IMR-90 (cell line): ENCODE measurements around the gene TENM4. TPM values are rescaled to one million over a fixed set of nuclear protein-coding genes. Genes with fewer than 3 reads are reported as not detected.

Source experiments
- ATAC-seq: fragments of 200-7000 bp; cut with Tn5 transposase; 2 replicates; pipeline ENCODE4 v1.9.1; 2020; ENCODE audit warnings: low read depth, mild to moderate bottlenecking, moderate library complexity
- BruUV-seq: library from RNA; stranded (reverse); fragments of 400-500 nt; replicated peaks from 2 replicates; lab custom pipeline; 2021; lab: Mats Ljungman, UMichigan
- CTCF ChIA-PET: fragments of 300-600 bp; formaldehyde crosslinking; extraction: SDS; loops from one replicate; lab custom pipeline; 2021; ENCODE audit warnings: antibody characterized with exemption; lab: Yijun Ruan, JAX
- POLR2A ChIA-PET: fragments of 300-600 bp; sonication (Branson Sonifier 250); formaldehyde crosslinking; loops from one replicate; lab custom pipeline; 2022; ENCODE audit warnings: antibody characterized with exemption; ENCODE audit not compliant: unreplicated experiment; lab: Charles Lee
- DNase-seq: peaks from one replicate; pipeline ENCODE4 v3.0.0; 2013
- H2AFZ ChIP-seq: replicated peaks from 2 replicates; pipeline ENCODE3; 2013; ENCODE audit warnings: low read length, mild to moderate bottlenecking; ENCODE audit not compliant: poor library complexity
- H2AK5ac ChIP-seq: 2 replicates; pipeline ENCODE4 v1.6.1; 2013; ENCODE audit warnings: low read depth, low read length, inconsistent platforms
- H2AK9ac ChIP-seq: replicated peaks from 2 replicates; pipeline ENCODE3; 2013; ENCODE audit warnings: mild to moderate bottlenecking, low read depth, low read length, moderate library complexity; ENCODE audit not compliant: poor library complexity
- H2BK120ac ChIP-seq: 2 replicates; pipeline ENCODE4 v1.6.1; 2013; ENCODE audit warnings: low read depth, low read length, inconsistent platforms
- H2BK15ac ChIP-seq: 3 replicates; pipeline ENCODE4 v1.6.1; 2013; ENCODE audit warnings: low read depth, low read length, inconsistent platforms
- H2BK20ac ChIP-seq: 2 replicates; pipeline ENCODE4 v1.6.1; 2013; ENCODE audit warnings: low read depth, mild to moderate bottlenecking, inconsistent platforms, low read length, moderate library complexity
- H2BK5ac ChIP-seq: 2 replicates; pipeline ENCODE4 v1.6.1; 2013; ENCODE audit warnings: mild to moderate bottlenecking, low read depth, low read length, inconsistent platforms; ENCODE audit not compliant: poor library complexity, severe bottlenecking
- H3K14ac ChIP-seq: replicated peaks from 2 replicates; pipeline ENCODE4 v1.6.1; 2013; ENCODE audit warnings: low read depth, low read length, inconsistent platforms
- H3K18ac ChIP-seq: 2 replicates; pipeline ENCODE4 v1.6.1; 2013; ENCODE audit warnings: low read depth, low read length, control low read depth
- H3K23ac ChIP-seq: 2 replicates; pipeline ENCODE4 v1.6.1; 2013; ENCODE audit warnings: low read depth, low read length, inconsistent platforms
- H3K27ac ChIP-seq: 2 replicates; pipeline ENCODE4 v1.5.1; 2013; ENCODE audit warnings: mild to moderate bottlenecking, control low read depth, low read length; ENCODE audit not compliant: insufficient read depth
- H3K27me3 ChIP-seq: 2 replicates; pipeline ENCODE4 v1.6.1; 2013; ENCODE audit warnings: low read length; ENCODE audit not compliant: control insufficient read depth, insufficient read depth
- H3K36me3 ChIP-seq: 2 replicates; pipeline ENCODE4 v1.6.1; 2013; ENCODE audit warnings: low read length, mixed read lengths; ENCODE audit not compliant: control insufficient read depth, insufficient read depth
- H3K4ac ChIP-seq: 2 replicates; pipeline ENCODE4 v1.6.1; 2013; ENCODE audit warnings: low read depth, low read length, inconsistent platforms
- H3K4me1 ChIP-seq: 2 replicates; pipeline ENCODE4 v1.6.1; 2013; ENCODE audit warnings: low read length, mixed read lengths; ENCODE audit not compliant: control insufficient read depth, insufficient read depth
- H3K4me2 ChIP-seq: 2 replicates; pipeline ENCODE4 v1.6.1; 2013; ENCODE audit warnings: low read depth, mild to moderate bottlenecking, control low read depth, low read length, moderate library complexity
- H3K4me3 ChIP-seq: 2 replicates; pipeline ENCODE4 v1.5.1; 2013; ENCODE audit warnings: low read depth, mild to moderate bottlenecking, control low read depth, low read length, moderate library complexity; ENCODE audit not compliant: insufficient read depth
- H3K56ac ChIP-seq: 2 replicates; pipeline ENCODE4 v1.6.1; 2013; ENCODE audit warnings: low read length, inconsistent platforms; ENCODE audit not compliant: insufficient read depth; ENCODE audit errors: extremely low read depth
- H3K79me1 ChIP-seq, 2 experiments: 2 replicates each; pipeline ENCODE4 v1.6.1; 2013; ENCODE audit warnings: low read length in 2 of 2, inconsistent platforms in 1 of 2, low read depth in 1 of 2
- H3K9ac ChIP-seq: 2 replicates; pipeline ENCODE4 v1.6.1; 2013; ENCODE audit warnings: low read depth, low read length, control low read depth
- H3K9me1 ChIP-seq: 2 replicates; pipeline ENCODE4 v1.6.1; 2013; ENCODE audit warnings: low read length, inconsistent platforms; ENCODE audit not compliant: insufficient read depth
- H3K9me3 ChIP-seq: 2 replicates; pipeline ENCODE4 v1.6.1; 2013; ENCODE audit warnings: low read length; ENCODE audit not compliant: control insufficient read depth, insufficient read depth
- H4K20me1 ChIP-seq: 2 replicates; pipeline ENCODE4 v1.6.1; 2013; ENCODE audit warnings: low read length, inconsistent platforms; ENCODE audit not compliant: insufficient read depth
- H4K5ac ChIP-seq: 2 replicates; pipeline ENCODE4 v1.6.1; 2013; ENCODE audit warnings: mild to moderate bottlenecking, low read depth, low read length, control low read depth
- H4K8ac ChIP-seq, 2 experiments: 2 replicates each; pipeline ENCODE4 v1.6.1; 2013; ENCODE audit warnings: low read depth in 2 of 2, low read length in 2 of 2, control low read depth in 1 of 2, inconsistent platforms in 1 of 2
- H4K91ac ChIP-seq: 2 replicates; pipeline ENCODE4 v1.6.1; 2013; ENCODE audit warnings: low read depth, low read length, inconsistent platforms; ENCODE audit not compliant: insufficient read depth
- BHLHE40 ChIP-seq: fragments of 150-350 bp; IDR thresholded peaks from 2 replicates; pipeline ENCODE4 v1.6.1; 2016; ENCODE audit warnings: mild to moderate bottlenecking, low read depth, low read length
- CEBPB ChIP-seq: IDR thresholded peaks from 2 replicates; pipeline ENCODE4 v1.6.1; 2012; ENCODE audit warnings: low read depth, low read length, improper control_type of control experiment
- CHD1 ChIP-seq: IDR thresholded peaks from 2 replicates; pipeline ENCODE4 v1.6.1; 2012; ENCODE audit warnings: low read depth, low read length, improper control_type of control experiment
- FOS ChIP-seq: fragments of 150-350 bp; IDR thresholded peaks from 2 replicates; pipeline ENCODE4 v1.6.1; 2016; ENCODE audit warnings: low read depth, low read length
- MAFK ChIP-seq: IDR thresholded peaks from 2 replicates; pipeline ENCODE4 v1.6.1; 2012; ENCODE audit warnings: low read depth, low read length, improper control_type of control experiment
- MAZ ChIP-seq: IDR thresholded peaks from 2 replicates; pipeline ENCODE4 v1.6.1; 2012; ENCODE audit warnings: low read depth, mild to moderate bottlenecking, low read length, improper control_type of control experiment, moderate library complexity, borderline replicate concordance
- MXI1 ChIP-seq: IDR thresholded peaks from 2 replicates; pipeline ENCODE4 v1.6.1; 2012; ENCODE audit warnings: low read depth, mild to moderate bottlenecking, low read length, moderate library complexity, borderline replicate concordance
- NFE2L2 ChIP-seq: fragments of 150-350 bp; IDR thresholded peaks from 2 replicates; pipeline ENCODE4 v1.6.1; 2016; ENCODE audit warnings: low read depth, mild to moderate bottlenecking, low read length
- POLR2A ChIP-seq: IDR thresholded peaks from 2 replicates; pipeline ENCODE4 v1.6.1; 2012; ENCODE audit warnings: mild to moderate bottlenecking, low read depth, low read length
- RAD21 ChIP-seq: IDR thresholded peaks from 2 replicates; pipeline ENCODE4 v1.6.1; 2012; ENCODE audit warnings: low read length, improper control_type of control experiment
- RCOR1 ChIP-seq: IDR thresholded peaks from 2 replicates; pipeline ENCODE4 v1.6.1; 2012; ENCODE audit warnings: mild to moderate bottlenecking, low read length, improper control_type of control experiment; ENCODE audit not compliant: insufficient replicate concordance
- RFX5 ChIP-seq: IDR thresholded peaks from 2 replicates; pipeline ENCODE4 v1.8.0; 2012; ENCODE audit warnings: low read depth, mild to moderate bottlenecking, low read length, moderate library complexity
- SMC3 ChIP-seq: fragments of 150-350 bp; IDR thresholded peaks from 2 replicates; pipeline ENCODE4 v1.6.1; 2016; ENCODE audit warnings: low read depth, mild to moderate bottlenecking, antibody characterized with exemption, low read length, moderate library complexity
- whole genome bisulfite sequencing, 2 experiments: methylation state at CpG; one replicate each; pipeline versions ENCODE4 v1.1.5 to v1.1.7; 2013; ENCODE audit warnings: missing lambda C conversion rate in 2 of 2; ENCODE audit not compliant: insufficient read length in 1 of 2; ENCODE audit errors: extremely low coverage in 2 of 2; 5-methylcytosine and 5-hydroxymethylcytosine counted together
- dilution Hi-C: fragments of 300-500 bp; cut with HindIII; formaldehyde crosslinking; loops from one replicate; pipeline ENCODE4 v1.14.3; 2018; ENCODE audit warnings: low sequenced_read_pairs; ENCODE audit not compliant: unreplicated experiment
- in situ Hi-C: fragments of 300-500 bp; cut with MboI; formaldehyde crosslinking; loops from 3 replicates; pipeline ENCODE4 v1.14.3; 2019; ENCODE audit warnings: low sequenced_read_pairs, inconsistent platforms, mixed read lengths
- intact Hi-C: fragments of 100-400 bp; cut with micrococcal nuclease; formaldehyde crosslinking; loops from 2 replicates; pipeline ENCODE4 v1.10.0; 2022
- polyA plus RNA-seq, 3 experiments: library from polyadenylated mRNA; depleted of rRNA; stranded (reverse); fragments of >200 nt; gene quantifications; 2 replicates each; pipeline ENCODE4 v1.2.3, GENCODE V29; 2012; ENCODE audit warnings: low replicate concordance in 1 of 3
- total RNA-seq: library from RNA; depleted of rRNA; stranded (reverse); fragments of >200 nt; gene quantifications from 2 replicates; pipeline ENCODE4 v1.2.3, GENCODE V29; 2012
- TF ChIP-seq, protein P1 (sequence below): conservative IDR thresholded peaks from 2 replicates; pipeline ENCODE4 v1.5.1; 2012; ENCODE audit warnings: mild to moderate bottlenecking, low read depth, low read length, improper control_type of control experiment
- TF ChIP-seq, protein P2 (sequence below): fragments of 150-350 bp; IDR thresholded peaks from 2 replicates; pipeline ENCODE4 v1.6.1; 2016; ENCODE audit warnings: low read depth, mild to moderate bottlenecking, low read length, moderate library complexity, borderline replicate concordance
- TF ChIP-seq, protein P3 (sequence below): fragments of 150-350 bp; IDR thresholded peaks from 2 replicates; pipeline ENCODE4 v1.6.1; 2017; ENCODE audit warnings: mild to moderate bottlenecking, antibody characterized with exemption, low read length, low read depth

TENM4 gene
- total and polyA plus RNA-seq, 2 of the 4 experiments (the other 2 are of a cell fraction), result 7.4 to 9.0 TPM

DNA sequence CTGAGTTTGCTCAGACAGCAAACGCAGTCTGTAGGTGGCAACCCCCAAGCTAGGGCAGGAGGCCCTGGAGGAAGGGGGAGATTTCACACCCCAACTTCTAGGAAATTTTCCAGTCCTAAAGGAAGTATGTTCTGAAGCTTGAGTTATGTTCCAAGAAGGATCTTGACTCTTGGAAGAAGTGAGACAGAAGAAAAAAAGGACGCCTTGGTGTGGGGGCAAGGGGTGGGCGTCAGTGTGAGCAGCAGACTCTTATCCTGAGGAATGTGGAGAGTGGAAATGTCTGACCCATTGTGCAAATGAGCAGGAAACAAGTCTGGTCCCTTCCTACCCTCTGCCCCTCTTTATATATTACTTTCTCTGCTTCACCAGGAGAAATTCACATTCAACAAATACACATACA lies 497.7 kb downstream of the TENM4 start:
- BruUV-seq, result no TSS peak
- Histone ChIP-seq H3K79me1 (no peaks in the 10 kb centered on the region), H3K4me1 (no peaks in the 10 kb centered on the region), H3K4me2 (no peak overlapping the region), H3K27me3 (no peaks in the 10 kb centered on the region), H2BK20ac (no peak overlapping the region), H3K27ac (no peak overlapping the region), H3K4me3 (no peak overlapping the region), H2AFZ (no peak overlapping the region), H3K23ac (no peak overlapping the region), H4K8ac (no peak overlapping the region), H3K9me3 (no peaks in the 10 kb centered on the region; the same call in 1 of the 2 replicates), H2AK9ac (no peak overlapping the region), H2BK120ac (no peak overlapping the region), H2BK15ac (no peak overlapping the region), H3K36me3 (no peaks in the 10 kb centered on the region), H4K5ac (no peak overlapping the region), H4K20me1 (no peaks in the 10 kb centered on the region), H3K18ac (no peak overlapping the region), H3K9me1 (no peaks in the 10 kb centered on the region), H3K14ac (no peak overlapping the region), H2BK5ac (no peak overlapping the region), H4K91ac (no peak overlapping the region), H3K4ac (no peak overlapping the region), H3K9ac (no peak overlapping the region), H3K56ac (no peak overlapping the region), H2AK5ac (no peak overlapping the region)
- TF ChIP-seq MAZ, result no peak
- no peak for TF ChIP-seq POLR2A
- no peak for TF ChIP-seq RAD21
- TF ChIP-seq RFX5, result no peak
- no peak for TF ChIP-seq MXI1
- no peak for TF ChIP-seq CEBPB
- no peak for TF ChIP-seq BHLHE40
- no peak for TF ChIP-seq CHD1
- TF ChIP-seq, protein P1, sequence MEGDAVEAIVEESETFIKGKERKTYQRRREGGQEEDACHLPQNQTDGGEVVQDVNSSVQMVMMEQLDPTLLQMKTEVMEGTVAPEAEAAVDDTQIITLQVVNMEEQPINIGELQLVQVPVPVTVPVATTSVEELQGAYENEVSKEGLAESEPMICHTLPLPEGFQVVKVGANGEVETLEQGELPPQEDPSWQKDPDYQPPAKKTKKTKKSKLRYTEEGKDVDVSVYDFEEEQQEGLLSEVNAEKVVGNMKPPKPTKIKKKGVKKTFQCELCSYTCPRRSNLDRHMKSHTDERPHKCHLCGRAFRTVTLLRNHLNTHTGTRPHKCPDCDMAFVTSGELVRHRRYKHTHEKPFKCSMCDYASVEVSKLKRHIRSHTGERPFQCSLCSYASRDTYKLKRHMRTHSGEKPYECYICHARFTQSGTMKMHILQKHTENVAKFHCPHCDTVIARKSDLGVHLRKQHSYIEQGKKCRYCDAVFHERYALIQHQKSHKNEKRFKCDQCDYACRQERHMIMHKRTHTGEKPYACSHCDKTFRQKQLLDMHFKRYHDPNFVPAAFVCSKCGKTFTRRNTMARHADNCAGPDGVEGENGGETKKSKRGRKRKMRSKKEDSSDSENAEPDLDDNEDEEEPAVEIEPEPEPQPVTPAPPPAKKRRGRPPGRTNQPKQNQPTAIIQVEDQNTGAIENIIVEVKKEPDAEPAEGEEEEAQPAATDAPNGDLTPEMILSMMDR, result no peak
- no peak for TF ChIP-seq NFE2L2
- TF ChIP-seq, protein P2, sequence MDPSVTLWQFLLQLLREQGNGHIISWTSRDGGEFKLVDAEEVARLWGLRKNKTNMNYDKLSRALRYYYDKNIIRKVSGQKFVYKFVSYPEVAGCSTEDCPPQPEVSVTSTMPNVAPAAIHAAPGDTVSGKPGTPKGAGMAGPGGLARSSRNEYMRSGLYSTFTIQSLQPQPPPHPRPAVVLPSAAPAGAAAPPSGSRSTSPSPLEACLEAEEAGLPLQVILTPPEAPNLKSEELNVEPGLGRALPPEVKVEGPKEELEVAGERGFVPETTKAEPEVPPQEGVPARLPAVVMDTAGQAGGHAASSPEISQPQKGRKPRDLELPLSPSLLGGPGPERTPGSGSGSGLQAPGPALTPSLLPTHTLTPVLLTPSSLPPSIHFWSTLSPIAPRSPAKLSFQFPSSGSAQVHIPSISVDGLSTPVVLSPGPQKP, result no peak
- TF ChIP-seq, protein P3, sequence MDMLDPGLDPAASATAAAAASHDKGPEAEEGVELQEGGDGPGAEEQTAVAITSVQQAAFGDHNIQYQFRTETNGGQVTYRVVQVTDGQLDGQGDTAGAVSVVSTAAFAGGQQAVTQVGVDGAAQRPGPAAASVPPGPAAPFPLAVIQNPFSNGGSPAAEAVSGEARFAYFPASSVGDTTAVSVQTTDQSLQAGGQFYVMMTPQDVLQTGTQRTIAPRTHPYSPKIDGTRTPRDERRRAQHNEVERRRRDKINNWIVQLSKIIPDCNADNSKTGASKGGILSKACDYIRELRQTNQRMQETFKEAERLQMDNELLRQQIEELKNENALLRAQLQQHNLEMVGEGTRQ, result no peak
- TF ChIP-seq RCOR1, result no peak
- no peak for TF ChIP-seq SMC3
- TF ChIP-seq MAFK, result no peak
- TF ChIP-seq FOS, result no peak
- no peak for DNase-seq
- 78% methylated on average over 1 of the region's 3 CpGs; no CpG with 5 or more reads in 1 of the 2 experiments for WGBS, 2 experiments
- POLR2A ChIA-PET, result no interaction called here
- dilution Hi-C loops, result no loop called here
- no peak for ATAC-seq
- intact Hi-C loops, result no loop called here
- in situ Hi-C loops, result no loop called here
- CTCF ChIA-PET, result no interaction called here
